ENCODE measurements around the gene DHRS1. TPM values are rescaled to one million over a fixed set of nuclear protein-coding genes. Genes with fewer than 3 reads are reported as not detected.

DHRS1 gene
- total and polyA plus RNA-seq, 9 of the 15 experiments (the other 6 are each of a cell fraction or from before 2014, with no cell fraction given), result 7.3 to 33.6 (median 13.3) TPM

DNA sequence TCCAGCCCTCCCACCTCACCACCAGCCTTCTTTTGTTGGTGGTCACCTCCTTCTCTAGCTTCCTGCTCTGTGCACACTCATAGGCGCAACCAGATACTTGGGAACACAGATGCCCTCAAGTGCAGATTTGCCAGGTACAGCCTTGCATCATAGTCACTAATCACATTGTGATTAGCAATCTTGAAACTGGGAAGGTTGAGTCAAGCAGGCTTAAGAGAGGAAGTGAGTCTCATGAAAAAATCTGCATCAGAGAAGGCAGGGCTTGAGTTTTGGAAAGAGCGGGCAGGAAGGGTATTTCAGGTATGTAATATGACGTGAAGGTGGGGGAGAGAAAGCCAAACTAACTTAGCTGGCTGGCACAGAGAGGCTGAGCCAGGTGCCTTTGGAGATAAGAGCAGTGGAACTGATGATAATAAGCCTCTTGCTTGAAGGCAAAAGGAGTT lies 25.5 kb downstream of the DHRS1 start (continued):
- no peak for TF ChIP-seq MYC (IDR thresholded peaks at IDR 0.05; ENCODE audit: low read depth, low read length)
- TF ChIP-seq MYC (CRISPR knock-in tag; IDR thresholded peaks at IDR 0.05; ENCODE audit: borderline replicate concordance, low read depth), result no peak
- no peak for TF ChIP-seq SIX5 (IDR thresholded peaks at IDR 0.05; ENCODE audit: borderline replicate concordance in 1 of 2, insufficient read depth in 1 of 2, low read depth in 1 of 2, low read length in 2 of 2)
- no peak for TF ChIP-seq RFX1 (IDR thresholded peaks at IDR 0.05)
- TF ChIP-seq STAT5B (CRISPR knock-in tag; IDR thresholded peaks at IDR 0.05), result no peak
- no peak for TF ChIP-seq ZNF224 (CRISPR knock-in tag; IDR thresholded peaks at IDR 0.05)
- TF ChIP-seq HDAC1 (IDR thresholded peaks at IDR 0.05), result no peak; a peak in 1 of 4 replicates
- no peak for TF ChIP-seq TFAM (CRISPR knock-in tag; conservative IDR thresholded peaks at IDR 0.05)
- no peak for TF ChIP-seq FOXJ2 (tag; IDR thresholded peaks at IDR 0.05)
- TF ChIP-seq MTF1 (CRISPR knock-in tag; IDR thresholded peaks at IDR 0.05; ENCODE audit: borderline replicate concordance), result no peak
- no peak for TF ChIP-seq PTTG1 (tag; IDR thresholded peaks at IDR 0.05; ENCODE audit: low read depth)
- no peak for TF ChIP-seq TCFL5 (CRISPR knock-in tag; conservative IDR thresholded peaks at IDR 0.05)
- TF ChIP-seq EZH2 (IDR thresholded peaks at IDR 0.05; ENCODE audit: borderline replicate concordance, low read depth, low read length), result no peak
- TF ChIP-seq HIVEP1 (CRISPR knock-in tag; IDR thresholded peaks at IDR 0.05), result no peak
- TF ChIP-seq ZNF23 (CRISPR knock-in tag; IDR thresholded peaks at IDR 0.05), result no peak
- no peak for TF ChIP-seq HEY1 (CRISPR knock-in tag; IDR thresholded peaks at IDR 0.05; ENCODE audit: borderline replicate concordance)
- TF ChIP-seq RB1 (IDR thresholded peaks at IDR 0.05; ENCODE audit: low read depth), result no peak
- TF ChIP-seq, protein P1, sequence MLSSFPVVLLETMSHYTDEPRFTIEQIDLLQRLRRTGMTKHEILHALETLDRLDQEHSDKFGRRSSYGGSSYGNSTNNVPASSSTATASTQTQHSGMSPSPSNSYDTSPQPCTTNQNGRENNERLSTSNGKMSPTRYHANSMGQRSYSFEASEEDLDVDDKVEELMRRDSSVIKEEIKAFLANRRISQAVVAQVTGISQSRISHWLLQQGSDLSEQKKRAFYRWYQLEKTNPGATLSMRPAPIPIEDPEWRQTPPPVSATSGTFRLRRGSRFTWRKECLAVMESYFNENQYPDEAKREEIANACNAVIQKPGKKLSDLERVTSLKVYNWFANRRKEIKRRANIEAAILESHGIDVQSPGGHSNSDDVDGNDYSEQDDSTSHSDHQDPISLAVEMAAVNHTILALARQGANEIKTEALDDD (IDR thresholded peaks at IDR 0.05), result peak; percentile 41; the same call in 1 of the 2 replicates
- peak; percentile 79 for TF ChIP-seq TEAD4 (IDR thresholded peaks at IDR 0.05; ENCODE audit: low read length)
- no peak for TF ChIP-seq TEAD4 (CRISPR knock-in tag; IDR thresholded peaks at IDR 0.05; ENCODE audit: borderline replicate concordance)
- TF ChIP-seq SMAD4 (CRISPR knock-in tag; conservative IDR thresholded peaks at IDR 0.05), result no peak
- no peak for TF ChIP-seq SREBF2 (CRISPR knock-in tag; IDR thresholded peaks at IDR 0.05)
- no peak for TF ChIP-seq SAFB2 (IDR thresholded peaks at IDR 0.05; ENCODE audit: borderline replicate concordance, low read depth, low read length, severe bottlenecking)
- TF ChIP-seq ZNF644 (tag; IDR thresholded peaks at IDR 0.05; ENCODE audit: low read depth), result no peak
- TF ChIP-seq MBD2 (IDR thresholded peaks at IDR 0.05; ENCODE audit: borderline replicate concordance, low read depth), result no peak
- TF ChIP-seq ZNF583 (CRISPR knock-in tag; IDR thresholded peaks at IDR 0.05), result no peak
- peak; percentile 82 for TF ChIP-seq SPI1 (IDR thresholded peaks at IDR 0.05; ENCODE audit: borderline replicate concordance, low read depth, low read length)
- TF ChIP-seq DNMT1 (IDR thresholded peaks at IDR 0.05), result no peak

Data from K562 (cell line).